Activated T-cell treated with anti-CD3 and anti-CD28 coated beads for 1 hour (primary cell): Measurements from ENCODE around the gene C12orf75.
"Not testable (repeated sequence)": the region's sequence is repeated elsewhere in the genome, so short reads cannot be mapped to it uniquely, and the experiment has no call there.

ENCODE experiments used
- DNase-seq: peaks from one replicate; pipeline ENCODE4 v3.0.0-alpha.2; 2020; ENCODE audit warnings: low read depth

Gene C12orf75

GRCh38 chr12:105330283-105330930 is at the start of gene C12orf75:
TSS of gene C12orf75 (plus strand) at chr12:105330691. CDS start at chr12:105330892, 201 bp downstream.
- DNase-seq = peak; percentile 71

GRCh38 chr12:105280966-105281693 is 49.4 kb upstream of the C12orf75 start:
- DNase-seq = no peak

- no peak for DNase-seq
Measured at GRCh38 chr12:105281694-105282049, 48.8 kb upstream of the C12orf75 start.

GRCh38 chr12:105285378-105285777 is 45.1 kb upstream of the C12orf75 start:
- no peak for DNase-seq

- no peak for DNase-seq
Measured at GRCh38 chr12:105287408-105287807, 43.1 kb upstream of the C12orf75 start.

GRCh38 chr12:105288311-105288996 is 42.0 kb upstream of the C12orf75 start:
- no peak for DNase-seq

GRCh38 chr12:105289114-105289904 is 41.2 kb upstream of the C12orf75 start:
- no peak for DNase-seq

- no peak for DNase-seq
Measured at GRCh38 chr12:105291531-105291930, 39.0 kb upstream of the C12orf75 start.

GRCh38 chr12:105292705-105293104 is 37.8 kb upstream of the C12orf75 start:
- DNase-seq = no peak

- no peak for DNase-seq
Measured at GRCh38 chr12:105293187-105293586, 37.3 kb upstream of the C12orf75 start.

- no peak for DNase-seq
Measured at GRCh38 chr12:105294161-105294560, 36.3 kb upstream of the C12orf75 start.

- no peak for DNase-seq
Measured at GRCh38 chr12:105294886-105295479, 35.5 kb upstream of the C12orf75 start.

GRCh38 chr12:105296116-105297089 is 34.1 kb upstream of the C12orf75 start:
- no peak for DNase-seq

- DNase-seq = no peak
Measured at GRCh38 chr12:105300883-105301282, 29.6 kb upstream of the C12orf75 start.

GRCh38 chr12:105301696-105302095 is 28.8 kb upstream of the C12orf75 start:
- DNase-seq = no peak

GRCh38 chr12:105302986-105303385 is 27.5 kb upstream of the C12orf75 start:
- DNase-seq = not testable (repeated sequence)

- DNase-seq = not testable (repeated sequence)
Measured at GRCh38 chr12:105304626-105305025, 25.9 kb upstream of the C12orf75 start.

- DNase-seq = not testable (repeated sequence)
Measured at GRCh38 chr12:105307601-105308314, 22.7 kb upstream of the C12orf75 start.

- DNase-seq = not testable (repeated sequence)
Measured at GRCh38 chr12:105308839-105309238, 21.7 kb upstream of the C12orf75 start.

- DNase-seq = not testable (repeated sequence)
Measured at GRCh38 chr12:105309384-105309783, 21.1 kb upstream of the C12orf75 start.
